NOMO-1 (cell line): Measurements from ENCODE around the gene SPOCK1.
"Not testable (repeated sequence)": the region's sequence is repeated elsewhere in the genome, so short reads cannot be mapped to it uniquely, and the experiment has no call there.

ENCODE experiments used
- DNase-seq, 2 experiments: peaks; one replicate each; lab custom pipeline; 2025; ENCODE audit not compliant: unreplicated experiment in 2 of 2; lab: John Stamatoyannopoulos, UW

Gene SPOCK1

DNA sequence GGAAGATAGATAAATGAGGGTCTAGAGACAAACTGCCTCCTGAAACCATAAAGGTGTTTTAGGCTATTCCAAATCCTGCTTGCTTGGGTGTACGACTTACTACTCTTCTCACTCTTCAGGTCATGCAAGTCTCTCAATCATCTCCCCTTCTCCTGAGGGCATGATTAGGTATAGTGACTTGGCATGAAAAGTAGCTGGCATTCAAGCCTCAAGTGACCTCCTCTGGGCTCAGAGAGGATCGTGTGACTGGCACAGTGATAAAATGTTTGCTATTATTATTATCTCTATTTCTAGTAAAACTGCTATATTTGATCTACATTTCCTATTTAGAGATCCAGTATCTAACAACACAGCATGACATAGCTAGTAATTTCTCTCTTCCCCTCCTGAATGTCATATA is 494.8 kb downstream of the SPOCK1 start:
- DNase-seq, result no peak

DNA sequence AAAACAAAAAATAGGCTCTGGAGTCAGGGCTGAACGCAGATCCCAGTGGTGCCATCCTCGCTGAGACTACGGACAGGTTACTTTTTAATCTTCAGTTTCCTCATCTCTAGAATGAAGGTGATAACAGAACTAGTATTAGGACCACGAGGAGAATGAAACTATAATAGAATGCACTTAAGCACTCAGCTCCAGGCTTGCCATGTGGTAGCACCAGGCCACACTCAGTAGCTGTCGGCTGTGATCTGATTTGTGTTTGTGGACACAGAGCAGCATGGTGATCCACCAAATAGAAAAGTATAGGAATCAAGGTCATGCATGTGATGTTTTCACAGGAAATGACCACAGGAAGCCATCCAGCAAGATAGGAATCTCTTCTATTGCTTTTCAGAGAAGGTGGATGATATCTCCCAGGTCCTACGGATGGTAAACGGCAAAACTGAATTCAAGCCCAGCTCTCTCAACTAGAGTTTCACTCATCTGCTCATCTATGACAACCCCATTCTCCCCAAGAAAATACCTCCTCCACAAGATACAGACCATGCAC is 498.0 kb downstream of the SPOCK1 start:
- DNase-seq, result no peak

DNA sequence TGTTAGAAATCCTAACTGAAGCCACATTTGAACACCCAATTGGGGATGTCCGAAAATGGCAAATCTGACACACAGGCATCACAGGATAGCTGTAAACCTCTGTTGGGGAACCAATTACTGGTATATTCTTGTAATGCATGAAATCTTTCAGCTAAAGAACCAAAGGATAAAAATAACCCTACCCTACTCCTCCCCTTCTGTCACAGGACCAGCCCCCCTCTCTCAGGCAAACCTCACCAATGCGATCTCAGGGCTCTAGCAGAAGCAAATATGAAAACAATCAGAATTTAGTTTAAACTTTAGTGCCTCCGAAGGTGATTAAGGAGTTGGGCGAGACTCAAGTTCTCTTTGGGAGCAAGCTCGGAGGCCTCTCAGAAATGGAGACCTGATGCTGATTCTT is 499.3 kb downstream of the SPOCK1 start:
- DNase-seq, result no peak

GRCh38 chr5:136998854-136999357 is 500.2 kb downstream of the SPOCK1 start:
- no peak for DNase-seq

DNA sequence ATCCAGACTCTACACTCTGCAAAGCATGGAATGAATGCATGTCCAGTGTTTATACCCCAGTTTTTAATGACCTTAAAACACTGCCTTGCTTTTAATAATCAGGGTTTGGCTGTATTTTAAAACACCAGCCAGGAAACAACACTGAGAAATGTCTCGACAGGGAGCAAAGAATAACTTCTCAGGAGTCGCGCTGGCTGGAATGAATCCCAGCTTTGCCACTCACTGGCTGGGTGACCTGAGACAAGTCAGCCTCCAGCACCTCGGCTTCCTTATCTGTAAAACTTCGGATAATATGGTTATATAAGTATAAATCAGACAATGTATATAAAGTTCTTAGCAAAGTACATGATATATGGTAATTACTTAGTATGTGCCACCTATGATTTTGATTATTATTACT is 505.0 kb downstream of the SPOCK1 start:
- no peak for DNase-seq

GRCh38 chr5:136992796-136993489 is 506.2 kb downstream of the SPOCK1 start:
- DNase-seq, result no peak

DNA sequence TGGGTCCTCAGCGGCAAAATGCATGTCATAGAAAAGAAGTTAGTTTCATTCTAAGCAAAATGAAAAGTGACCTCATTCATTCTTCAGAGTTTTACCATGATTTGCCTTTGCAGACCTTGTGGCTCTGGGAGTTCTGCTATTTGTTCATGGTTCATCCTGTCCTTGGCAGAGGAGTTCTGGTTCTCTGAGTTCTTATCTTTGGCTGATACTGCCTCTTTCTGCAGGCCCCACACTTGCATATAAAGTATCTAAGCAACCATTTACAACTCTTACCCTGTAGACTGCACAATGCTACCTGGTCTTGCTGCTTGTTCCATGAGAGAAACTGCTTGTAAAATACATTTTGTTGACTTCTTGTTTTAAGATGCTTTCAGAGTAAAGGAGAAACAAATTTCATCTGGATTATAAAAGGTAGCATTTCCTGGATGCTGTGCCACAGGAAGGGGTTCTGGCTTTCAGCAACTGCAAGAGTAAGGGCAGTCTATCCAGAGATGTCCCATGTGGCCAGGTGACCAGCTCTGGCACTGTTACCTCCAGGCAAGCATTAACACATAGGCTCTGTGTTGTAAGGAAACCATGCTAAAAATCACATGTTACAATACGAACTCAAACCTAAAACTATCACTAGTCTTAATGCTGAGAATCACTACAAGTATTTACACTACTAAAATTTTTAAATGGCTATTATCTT is 513.2 kb downstream of the SPOCK1 start:
- no peak for DNase-seq

DNA sequence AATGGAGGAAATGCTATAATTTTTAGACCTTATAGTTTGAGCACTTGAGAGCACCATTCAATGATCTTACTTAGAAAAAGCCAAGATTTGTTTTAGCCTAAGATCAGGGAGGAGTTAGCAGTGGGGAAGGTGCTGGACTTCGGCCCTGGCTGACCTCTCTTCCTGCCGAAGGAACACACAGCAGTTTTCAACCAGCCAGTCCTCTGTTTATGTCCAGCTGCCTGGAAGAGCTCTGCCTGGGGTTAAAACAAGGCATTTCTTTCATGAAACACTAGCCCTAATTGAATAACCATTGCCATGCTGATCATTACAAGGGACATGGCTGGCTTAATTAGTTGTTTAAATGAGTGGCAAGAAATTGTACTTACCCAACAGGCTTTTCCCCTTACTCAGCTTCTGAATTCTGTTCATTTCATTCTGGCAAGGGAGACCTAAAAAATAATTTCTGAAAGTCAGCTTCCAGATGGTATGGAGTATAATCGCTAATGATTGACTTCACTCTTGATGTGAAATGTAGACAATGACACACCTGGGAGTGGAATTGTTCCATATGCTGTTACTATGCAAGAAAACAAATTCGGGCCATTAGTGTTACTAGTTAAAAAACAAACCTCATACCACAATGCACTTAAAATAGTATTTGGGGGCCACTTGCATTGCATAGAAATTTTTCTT is 514.2 kb downstream of the SPOCK1 start:
- no peak for DNase-seq

DNA sequence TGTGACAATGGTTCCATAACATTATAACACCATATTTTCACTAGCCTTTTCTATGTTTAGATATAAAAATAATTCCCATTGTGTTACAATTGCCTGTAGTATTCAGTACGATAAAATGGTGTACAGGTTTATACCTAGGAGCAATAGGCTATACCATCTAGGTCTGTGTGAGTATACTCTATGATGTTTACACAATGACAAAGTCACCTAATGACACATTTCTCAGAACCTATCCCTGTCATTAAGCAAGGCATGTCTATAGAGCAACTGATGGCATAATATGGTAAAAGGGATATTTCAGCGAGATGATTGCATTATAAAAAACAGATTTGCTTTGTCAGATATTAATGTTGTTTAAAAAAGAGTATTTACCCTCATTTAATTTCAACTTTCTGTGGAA is 517.2 kb downstream of the SPOCK1 start:
- no peak for DNase-seq

DNA sequence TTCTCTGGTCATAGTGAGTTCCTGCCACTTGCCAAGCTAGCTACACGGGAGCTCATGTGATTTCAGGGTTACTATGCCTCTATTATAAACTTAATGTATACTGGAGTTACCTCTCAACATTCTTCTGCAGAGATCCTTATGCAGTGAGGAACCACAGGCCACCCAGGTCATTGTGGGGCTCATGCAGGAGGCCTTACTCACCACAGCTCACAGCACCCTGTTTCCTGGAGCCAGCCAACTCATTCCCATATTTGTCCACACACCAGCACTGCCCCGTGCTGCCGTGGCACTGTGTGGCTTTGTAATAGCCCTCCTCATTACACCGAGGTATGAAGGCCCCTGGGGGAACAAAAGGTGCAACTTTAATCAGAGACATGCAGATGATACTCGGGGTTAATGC is 520.0 kb downstream of the SPOCK1 start:
- no peak for DNase-seq

DNA sequence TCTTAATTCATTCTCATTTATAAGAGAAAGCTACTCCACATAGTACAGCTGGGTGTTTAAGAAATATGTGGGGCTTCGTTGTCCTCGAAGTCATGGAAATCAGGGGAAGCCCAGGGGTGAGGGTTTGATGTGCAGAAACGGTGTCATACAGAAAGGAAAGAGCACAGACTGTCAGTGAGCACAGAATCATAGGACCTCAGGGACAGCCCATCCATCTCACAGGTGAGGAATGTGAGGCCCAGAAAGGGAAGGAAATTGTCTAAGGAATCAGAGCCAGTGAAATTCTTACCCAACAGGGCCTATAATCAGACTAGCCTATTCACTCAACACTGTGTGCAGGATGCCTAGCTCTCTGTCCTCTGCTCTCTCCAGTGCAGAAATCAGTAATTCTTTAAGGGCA is 535.6 kb downstream of the SPOCK1 start:
- DNase-seq, result no peak

- DNase-seq, result no peak
These were observed 541.7 kb downstream of the SPOCK1 start for GRCh38 chr5:136957428-136957827.

GRCh38 chr5:136954142-136954541 is 545.0 kb downstream of the SPOCK1 start:
- DNase-seq, result not testable (repeated sequence)

DNA sequence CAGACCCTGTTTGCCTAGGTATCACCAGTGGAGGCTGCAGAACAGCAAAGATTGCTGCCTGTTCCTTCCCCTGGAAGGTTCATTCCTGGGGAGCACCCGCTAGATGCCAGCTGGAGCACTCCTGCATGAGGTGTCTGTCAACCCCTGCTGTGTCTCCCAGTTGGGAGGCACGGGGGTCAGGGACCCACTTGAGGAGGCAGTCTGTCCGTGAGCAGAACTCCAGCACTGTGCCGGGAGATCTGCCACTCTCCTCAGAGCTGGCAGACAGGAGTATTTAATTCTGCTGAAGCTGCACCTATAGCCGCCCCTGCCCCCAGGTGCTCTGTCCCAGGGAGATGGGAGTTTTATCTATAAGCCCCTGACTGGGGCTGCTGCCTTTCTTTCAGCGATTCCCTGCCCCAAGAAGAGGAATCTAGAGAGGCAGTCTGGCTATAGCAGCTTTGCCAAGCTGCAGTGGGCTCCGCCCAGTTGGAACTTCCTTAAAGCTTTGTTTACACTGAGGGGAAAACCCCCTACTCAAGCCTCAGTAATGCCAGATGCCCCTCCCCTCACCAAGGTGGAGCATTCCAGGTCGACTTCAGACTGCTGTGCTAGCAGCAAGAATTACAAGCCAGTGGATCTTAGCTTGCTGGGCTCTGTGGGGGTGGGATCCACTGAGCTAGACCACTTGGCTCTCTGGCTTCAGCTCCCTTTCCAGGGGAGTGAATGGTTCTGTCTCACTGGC is 545.6 kb downstream of the SPOCK1 start:
- DNase-seq, result not testable (repeated sequence)

DNA sequence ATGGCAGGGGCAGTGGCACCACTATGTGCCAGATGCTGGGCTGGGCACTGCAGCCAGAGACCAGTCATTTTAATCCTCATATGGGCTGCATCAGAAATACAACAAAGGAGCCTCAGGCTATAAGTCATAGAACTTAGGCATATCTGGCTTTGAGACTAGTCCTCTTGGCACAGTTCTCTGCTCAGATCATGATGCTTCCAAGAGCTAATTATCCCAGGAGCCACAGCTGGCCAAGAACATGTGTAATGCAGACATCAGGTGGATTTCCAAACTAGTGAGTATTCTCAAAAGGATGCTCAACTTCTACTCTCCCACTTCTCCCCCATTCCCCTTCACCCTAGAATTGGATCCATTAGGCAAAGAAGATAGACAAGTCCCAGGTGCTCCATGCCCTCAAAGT is 571.6 kb downstream of the SPOCK1 start:
- no peak for DNase-seq

DNA sequence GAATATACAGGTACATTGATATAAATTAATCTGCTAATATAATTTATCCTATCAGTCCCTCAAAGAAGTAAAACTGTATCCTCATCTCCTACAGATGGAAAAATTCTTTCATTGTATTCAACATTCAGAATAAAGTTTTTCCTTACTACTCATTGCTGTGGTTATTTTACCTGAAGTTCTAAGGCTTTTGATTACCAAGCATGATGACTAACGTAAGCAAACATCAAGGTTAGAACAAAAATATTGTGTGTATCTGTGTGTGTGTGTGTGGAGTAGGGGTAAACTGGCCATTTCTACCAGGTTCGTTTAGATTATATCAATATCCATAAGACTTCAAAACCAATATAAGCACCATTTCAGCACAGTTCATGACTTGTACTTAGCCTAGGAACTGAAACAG is 573.1 kb downstream of the SPOCK1 start:
- DNase-seq, result no peak
